NB4 (cell line): Measurements from ENCODE around the gene BRINP1.

Experiments used
- DNase-seq: peaks from one replicate; pipeline ENCODE4 v3.0.0; 2010; ENCODE audit warnings: low read depth
- H3K4me3 ChIP-seq: one replicate; pipeline ENCODE4 v1.5.1; 2011; ENCODE audit warnings: mild to moderate bottlenecking, low read depth, low read length, moderate library complexity
- MYC ChIP-seq: IDR thresholded peaks from 2 replicates; pipeline ENCODE4 v1.6.1; 2011; ENCODE audit warnings: low read depth, low read length
- POLR2A ChIP-seq: IDR thresholded peaks from 2 replicates; pipeline ENCODE4 v1.6.1; 2011; ENCODE audit warnings: mild to moderate bottlenecking; ENCODE audit not compliant: insufficient read length; ENCODE audit errors: extremely low read depth
- TF ChIP-seq, protein P1 (sequence below): IDR thresholded peaks from 2 replicates; pipeline ENCODE4 v1.6.1; 2011; ENCODE audit warnings: low read depth, low read length
- TF ChIP-seq, protein P2 (sequence below): IDR thresholded peaks from one replicate; pipeline ENCODE4 v1.5.1; 2012; ENCODE audit warnings: low read depth, low read length

The BRINP1 gene

DNA sequence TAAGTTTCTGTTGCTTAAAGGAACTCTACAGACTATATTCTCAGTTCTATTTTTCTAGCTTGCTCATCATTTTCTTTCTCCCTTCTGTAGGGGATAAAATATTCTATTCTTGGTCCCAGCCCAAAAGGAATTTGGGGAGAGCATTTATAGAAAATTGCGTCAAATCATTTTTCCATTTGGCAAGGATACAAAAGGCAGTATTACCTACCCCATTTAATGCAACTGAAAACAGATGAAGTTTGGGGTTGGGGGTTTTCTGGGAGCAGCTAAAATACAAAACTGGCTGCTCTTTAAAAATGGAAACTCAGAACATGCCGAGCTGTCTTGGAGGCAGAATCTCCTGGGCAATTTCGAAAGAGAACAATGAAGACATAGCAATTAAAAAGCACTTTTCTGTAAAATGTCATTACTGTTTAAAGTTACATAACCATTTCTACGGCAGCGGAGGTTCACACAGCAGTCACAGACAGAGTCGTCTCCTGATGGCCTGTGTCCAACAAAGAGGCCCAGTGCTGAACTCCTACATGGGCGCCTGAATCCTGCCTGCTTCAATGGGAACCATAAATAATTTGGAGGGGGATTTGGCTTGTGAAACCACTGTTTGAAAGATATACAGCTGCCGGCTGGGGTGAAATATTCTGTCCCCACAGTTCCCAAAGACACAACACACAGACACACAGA, 152.4 kb downstream of the BRINP1 start:
- TF ChIP-seq, protein P1, sequence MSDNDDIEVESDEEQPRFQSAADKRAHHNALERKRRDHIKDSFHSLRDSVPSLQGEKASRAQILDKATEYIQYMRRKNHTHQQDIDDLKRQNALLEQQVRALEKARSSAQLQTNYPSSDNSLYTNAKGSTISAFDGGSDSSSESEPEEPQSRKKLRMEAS = no peak
- TF ChIP-seq MYC = no peak
- TF ChIP-seq, protein P2, sequence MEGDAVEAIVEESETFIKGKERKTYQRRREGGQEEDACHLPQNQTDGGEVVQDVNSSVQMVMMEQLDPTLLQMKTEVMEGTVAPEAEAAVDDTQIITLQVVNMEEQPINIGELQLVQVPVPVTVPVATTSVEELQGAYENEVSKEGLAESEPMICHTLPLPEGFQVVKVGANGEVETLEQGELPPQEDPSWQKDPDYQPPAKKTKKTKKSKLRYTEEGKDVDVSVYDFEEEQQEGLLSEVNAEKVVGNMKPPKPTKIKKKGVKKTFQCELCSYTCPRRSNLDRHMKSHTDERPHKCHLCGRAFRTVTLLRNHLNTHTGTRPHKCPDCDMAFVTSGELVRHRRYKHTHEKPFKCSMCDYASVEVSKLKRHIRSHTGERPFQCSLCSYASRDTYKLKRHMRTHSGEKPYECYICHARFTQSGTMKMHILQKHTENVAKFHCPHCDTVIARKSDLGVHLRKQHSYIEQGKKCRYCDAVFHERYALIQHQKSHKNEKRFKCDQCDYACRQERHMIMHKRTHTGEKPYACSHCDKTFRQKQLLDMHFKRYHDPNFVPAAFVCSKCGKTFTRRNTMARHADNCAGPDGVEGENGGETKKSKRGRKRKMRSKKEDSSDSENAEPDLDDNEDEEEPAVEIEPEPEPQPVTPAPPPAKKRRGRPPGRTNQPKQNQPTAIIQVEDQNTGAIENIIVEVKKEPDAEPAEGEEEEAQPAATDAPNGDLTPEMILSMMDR = no peak
- no peak for TF ChIP-seq POLR2A
- no peak for DNase-seq
- no peak overlapping the region for H3K4me3 ChIP-seq

DNA sequence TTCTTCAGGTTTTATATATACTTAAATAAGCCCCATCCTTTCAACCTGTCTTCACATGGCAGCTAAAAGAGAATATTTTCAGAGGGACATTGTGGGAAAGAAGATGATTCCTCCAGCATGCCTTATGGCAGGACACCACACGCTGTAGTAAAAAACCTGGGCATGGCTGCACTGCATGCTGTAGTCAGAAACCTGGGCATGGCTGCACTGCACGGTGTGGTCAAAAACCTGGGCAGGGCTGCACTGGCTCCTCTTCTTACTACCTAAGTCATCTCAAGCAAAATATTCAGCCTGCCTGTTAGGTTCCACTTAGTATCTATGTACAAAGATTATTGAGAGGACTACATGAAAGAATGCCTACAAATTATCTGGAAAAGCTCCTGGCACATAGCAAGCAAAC, 153.6 kb downstream of the BRINP1 start:
- H3K4me3 ChIP-seq = no peak overlapping the region
- DNase-seq = no peak
- TF ChIP-seq, protein P2 = no peak
- TF ChIP-seq MYC (no peak), POLR2A (no peak)
- TF ChIP-seq, protein P1 = no peak

DNA sequence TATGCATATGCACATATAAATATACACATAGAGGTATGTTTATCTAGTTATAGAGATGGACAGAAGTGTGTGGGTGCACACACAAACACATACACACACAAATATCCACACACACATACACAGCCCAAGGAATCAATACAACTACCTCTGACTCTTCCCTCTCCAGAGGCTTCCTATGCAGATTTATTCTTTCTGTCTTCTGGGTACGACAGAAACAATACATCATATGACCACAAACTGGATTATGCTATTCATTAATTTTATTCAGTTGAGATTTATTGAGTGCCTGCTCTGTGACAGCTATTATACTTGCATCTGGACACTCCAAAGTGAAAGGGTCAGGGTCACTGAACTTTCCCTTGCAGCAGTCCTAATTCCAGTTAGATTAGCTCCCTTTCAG, 155.8 kb downstream of the BRINP1 start:
- DNase-seq = no peak
- TF ChIP-seq MYC = no peak
- TF ChIP-seq, protein P2 = no peak
- TF ChIP-seq, protein P1 = no peak
- TF ChIP-seq POLR2A = no peak
- H3K4me3 ChIP-seq = no peak overlapping the region

DNA sequence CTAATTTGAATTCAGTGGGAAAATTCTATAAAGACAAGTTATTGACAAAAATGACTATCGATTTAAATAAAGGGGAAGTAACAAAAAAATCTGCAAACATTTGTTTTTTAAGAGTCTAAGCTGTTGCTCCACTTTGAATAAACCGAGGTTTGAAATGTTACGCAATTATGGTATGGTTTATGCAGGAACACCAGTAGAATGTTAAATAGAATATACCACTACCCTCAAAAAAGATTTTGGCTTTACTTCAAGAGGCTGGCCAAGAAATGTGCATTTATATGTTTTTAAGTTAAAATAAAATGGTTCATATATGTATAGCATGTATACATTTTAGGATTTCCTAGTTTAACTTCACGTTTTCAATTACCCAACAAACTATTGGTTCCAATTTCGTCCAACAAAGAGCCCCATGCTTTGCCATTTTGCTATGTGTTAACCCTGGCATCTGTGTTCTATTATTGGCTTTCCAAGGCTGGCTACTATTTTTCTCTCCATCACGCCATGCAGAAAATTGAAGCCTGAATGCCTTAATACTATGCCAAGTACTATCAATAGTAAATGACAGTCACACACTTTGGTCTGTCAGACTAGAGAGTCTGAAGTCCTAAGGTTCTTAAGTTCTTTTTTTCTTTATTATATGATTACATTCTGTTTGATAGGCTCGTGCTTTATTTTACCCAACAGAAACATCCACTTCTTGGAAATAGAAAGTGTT, 171.2 kb downstream of the BRINP1 start:
- TF ChIP-seq POLR2A = no peak
- TF ChIP-seq MYC = no peak
- TF ChIP-seq, protein P2 = no peak
- TF ChIP-seq, protein P1 = no peak
- peak; percentile 2 for DNase-seq

DNA sequence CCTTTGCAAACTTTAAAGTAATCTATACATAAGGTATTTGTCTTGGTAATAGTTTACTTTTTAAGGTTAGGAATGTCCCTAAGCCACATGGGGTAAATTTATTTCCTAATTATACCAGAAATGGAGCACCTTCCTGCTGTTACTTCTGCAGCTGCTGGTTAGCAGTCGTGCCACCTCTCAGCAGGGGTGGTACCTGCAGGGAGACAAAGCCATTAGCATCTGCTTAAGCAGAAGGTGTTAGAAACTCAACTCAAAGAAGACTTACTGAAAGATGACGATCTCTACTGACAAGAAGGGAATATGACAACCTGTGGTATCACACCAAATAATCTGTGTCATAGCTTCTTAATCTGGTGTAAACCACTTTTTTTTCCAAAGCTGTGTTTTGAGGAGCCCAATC, 173.7 kb downstream of the BRINP1 start:
- TF ChIP-seq MYC (no peak), POLR2A (no peak)
- TF ChIP-seq, protein P1 = no peak
- TF ChIP-seq, protein P2 = no peak
- no peak for DNase-seq
- no peak overlapping the region for H3K4me3 ChIP-seq

More for the DNA sequence above, 171.2 kb downstream of the BRINP1 start:
- no peak overlapping the region for H3K4me3 ChIP-seq
